Epidermal melanocyte (primary cell): ENCODE measurements around the gene CHN1.
A peak's percentile ranks its signal among the peaks of the same experiment; 100 is the strongest.

Source experiments
- DNase-seq: peaks from one replicate; pipeline ENCODE4 v3.0.0; 2011; ENCODE audit warnings: low spot score; ENCODE audit not compliant: insufficient read length

CHN1 gene

GRCh38 chr2:174788291-174788929 is 216.8 kb downstream of the CHN1 start:
- no peak for DNase-seq

GRCh38 chr2:174787487-174788205 is 217.5 kb downstream of the CHN1 start:
- DNase-seq = peak; percentile 78

- no peak for DNase-seq
Measured at GRCh38 chr2:174786066-174786725, 219.0 kb downstream of the CHN1 start.

GRCh38 chr2:174785481-174785880 is 219.7 kb downstream of the CHN1 start:
- no peak for DNase-seq

- no peak for DNase-seq
Measured at GRCh38 chr2:174784909-174785308, 220.3 kb downstream of the CHN1 start.

- no peak for DNase-seq
Measured at GRCh38 chr2:174784316-174784715, 220.9 kb downstream of the CHN1 start.

- no peak for DNase-seq
Measured at GRCh38 chr2:174781996-174782395, 223.2 kb downstream of the CHN1 start.

GRCh38 chr2:174781298-174781697 is 223.9 kb downstream of the CHN1 start:
- no peak for DNase-seq

GRCh38 chr2:174780856-174781255 is 224.3 kb downstream of the CHN1 start:
- DNase-seq = no peak

GRCh38 chr2:174780191-174780840 is 224.9 kb downstream of the CHN1 start:
- DNase-seq = no peak

- DNase-seq = no peak
Measured at GRCh38 chr2:174779361-174779928, 225.7 kb downstream of the CHN1 start.

- DNase-seq = peak; percentile 80
Measured at GRCh38 chr2:174778085-174778981, 226.8 kb downstream of the CHN1 start.

- DNase-seq = no peak
Measured at GRCh38 chr2:174777347-174778084, 227.7 kb downstream of the CHN1 start.

- DNase-seq = no peak
Measured at GRCh38 chr2:174776675-174777074, 228.5 kb downstream of the CHN1 start.

GRCh38 chr2:174776223-174776622 is 229.0 kb downstream of the CHN1 start:
- no peak for DNase-seq

- no peak for DNase-seq
Measured at GRCh38 chr2:174775571-174775980, 229.6 kb downstream of the CHN1 start.

- no peak for DNase-seq
Measured at GRCh38 chr2:174774886-174775285, 230.3 kb downstream of the CHN1 start.

- no peak for DNase-seq
Measured at GRCh38 chr2:174773215-174773614, 232.0 kb downstream of the CHN1 start.

- DNase-seq = no peak
Measured at GRCh38 chr2:174772472-174772801, 232.7 kb downstream of the CHN1 start.
